H9 (cell line): ENCODE measurements around the gene AMDHD1. TPM values are rescaled to one million over a fixed set of nuclear protein-coding genes. Genes with fewer than 3 reads are reported as not detected.

Experiments used
- DNase-seq: peaks from one replicate; pipeline ENCODE4 v3.0.0-alpha.2; 2017
- H2AFZ ChIP-seq: one replicate; pipeline ENCODE4 v1.6.1; 2013; ENCODE audit warnings: mild to moderate bottlenecking, low read length, control low read depth, moderate library complexity
- H2AK5ac ChIP-seq: 2 replicates; pipeline ENCODE4 v1.6.1; 2013; ENCODE audit warnings: low read length, control low read depth, mixed read lengths; ENCODE audit not compliant: insufficient read length
- H2BK120ac ChIP-seq: one replicate; pipeline ENCODE4 v1.6.1; 2013; ENCODE audit warnings: low read depth, mild to moderate bottlenecking, low read length, control low read depth, inconsistent platforms; ENCODE audit not compliant: poor library complexity, severe bottlenecking
- H2BK12ac ChIP-seq: 2 replicates; pipeline ENCODE4 v1.6.1; 2013; ENCODE audit warnings: low read length, control low read depth, mixed read lengths, low read depth; ENCODE audit not compliant: insufficient read length
- H2BK15ac ChIP-seq: 2 replicates; pipeline ENCODE4 v1.6.1; 2013; ENCODE audit warnings: low read depth, low read length, control low read depth
- H2BK20ac ChIP-seq: one replicate; pipeline ENCODE4 v1.6.1; 2013; ENCODE audit warnings: low read depth, mild to moderate bottlenecking, low read length, control low read depth, inconsistent platforms; ENCODE audit not compliant: poor library complexity, severe bottlenecking
- H2BK5ac ChIP-seq: 2 replicates; pipeline ENCODE4 v1.6.1; 2013; ENCODE audit warnings: low read length, control low read depth, mixed read lengths; ENCODE audit not compliant: insufficient read length
- H3K14ac ChIP-seq: 2 replicates; pipeline ENCODE4 v1.6.1; 2013; ENCODE audit warnings: low read length, control low read depth; ENCODE audit not compliant: insufficient read depth
- H3K18ac ChIP-seq: 2 replicates; pipeline ENCODE4 v1.6.1; 2013; ENCODE audit warnings: low read depth, mild to moderate bottlenecking, mixed read lengths, low read length, control low read depth; ENCODE audit not compliant: insufficient read length
- H3K23ac ChIP-seq: 2 replicates; pipeline ENCODE4 v1.6.1; 2013; ENCODE audit warnings: low read length, control low read depth, mixed read lengths, low read depth; ENCODE audit not compliant: insufficient read length
- H3K23me2 ChIP-seq: 2 replicates; pipeline ENCODE4 v1.6.1; 2013; ENCODE audit warnings: low read depth, mild to moderate bottlenecking, mixed read lengths, low read length, control low read depth; ENCODE audit not compliant: insufficient read length, poor library complexity, severe bottlenecking
- H3K27ac ChIP-seq: 2 replicates; pipeline ENCODE4 v1.5.1; 2013; ENCODE audit warnings: low read length, control low read depth, mixed read lengths, low read depth; ENCODE audit not compliant: insufficient read length
- H3K27me3 ChIP-seq: 2 replicates; pipeline ENCODE4 v1.6.1; 2013; ENCODE audit warnings: low read length, control low read depth, inconsistent platforms; ENCODE audit not compliant: insufficient read depth
- H3K4ac ChIP-seq: 2 replicates; pipeline ENCODE4 v1.6.1; 2013; ENCODE audit warnings: low read depth, mild to moderate bottlenecking, control low read depth, inconsistent platforms, low read length, moderate library complexity
- H3K4me1 ChIP-seq: 2 replicates; pipeline ENCODE4 v1.6.1; 2013; ENCODE audit warnings: low read length, control low read depth, inconsistent platforms; ENCODE audit not compliant: insufficient read depth
- H3K4me2 ChIP-seq: 2 replicates; pipeline ENCODE4 v1.6.1; 2013; ENCODE audit warnings: low read length, control low read depth, mixed read lengths; ENCODE audit not compliant: insufficient read length, insufficient read depth
- H3K56ac ChIP-seq: 2 replicates; pipeline ENCODE4 v1.6.1; 2013; ENCODE audit warnings: low read depth, mild to moderate bottlenecking, mixed read lengths, low read length, control low read depth; ENCODE audit not compliant: insufficient read length
- H3K79me1 ChIP-seq: 2 replicates; pipeline ENCODE4 v1.6.1; 2013; ENCODE audit warnings: low read depth, mild to moderate bottlenecking, moderate library complexity, low read length, control low read depth, inconsistent platforms; ENCODE audit not compliant: insufficient read depth, poor library complexity, severe bottlenecking
- H3K79me2 ChIP-seq: 2 replicates; pipeline ENCODE4 v1.6.1; 2013; ENCODE audit warnings: low read length, control low read depth, inconsistent platforms; ENCODE audit not compliant: insufficient read depth
- H3K9ac ChIP-seq: 2 replicates; pipeline ENCODE4 v1.6.1; 2013; ENCODE audit warnings: low read length, control low read depth, mixed read lengths; ENCODE audit not compliant: insufficient read length; ENCODE audit errors: extremely low read depth
- H3K9me3 ChIP-seq: one replicate; pipeline ENCODE4 v1.6.1; 2013; ENCODE audit warnings: low read depth, low read length, inconsistent platforms; ENCODE audit not compliant: control insufficient read depth
- H3T11ph ChIP-seq: one replicate; pipeline ENCODE4 v1.6.1; 2013; ENCODE audit warnings: mild to moderate bottlenecking, low read length, control low read depth, inconsistent platforms
- H4K20me1 ChIP-seq: one replicate; pipeline ENCODE4 v1.6.1; 2013; ENCODE audit not compliant: control insufficient read depth, insufficient read length, insufficient read depth
- H4K5ac ChIP-seq: 2 replicates; pipeline ENCODE4 v1.6.1; 2013; ENCODE audit warnings: low read depth, mild to moderate bottlenecking, mixed read lengths, low read length, control low read depth; ENCODE audit not compliant: insufficient read length
- H4K8ac ChIP-seq: replicated peaks from 2 replicates; pipeline ENCODE4 v1.6.1; 2013; ENCODE audit warnings: low read length, control low read depth, mixed read lengths, low read depth; ENCODE audit not compliant: insufficient read length
- H4K91ac ChIP-seq: 2 replicates; pipeline ENCODE4 v1.6.1; 2013; ENCODE audit warnings: low read depth, mild to moderate bottlenecking, moderate library complexity, mixed read lengths, low read length, control low read depth; ENCODE audit not compliant: insufficient read length
- H3K27ac Mint-ChIP-seq, 3 experiments: 2 replicates in 2 of 3; 3 replicates in 1 of 3; pipeline ENCODE4 v1.8.0; 2020 to 2021; ENCODE audit warnings: mixed read lengths in 3 of 3, mild to moderate bottlenecking in 1 of 3, moderate library complexity in 1 of 3
- H3K27me3 Mint-ChIP-seq: 2 replicates; pipeline ENCODE4 v1.8.0; 2021; ENCODE audit warnings: low read depth, mild to moderate bottlenecking, moderate library complexity, mixed read lengths
- H3K36me3 Mint-ChIP-seq, 3 experiments: 2 replicates in 2 of 3; 3 replicates in 1 of 3; pipeline ENCODE4 v1.8.0; 2020 to 2021; ENCODE audit warnings: low read depth in 3 of 3, mixed read lengths in 3 of 3; ENCODE audit not compliant: insufficient read depth in 1 of 3
- H3K4me1 Mint-ChIP-seq, 2 experiments: 2 replicates each; pipeline ENCODE4 v1.8.0; 2020; ENCODE audit warnings: mixed read lengths in 2 of 2
- H3K4me3 Mint-ChIP-seq, 2 experiments: 2 replicates in 1 of 2; 3 replicates in 1 of 2; pipeline ENCODE4 v1.8.0; 2020 to 2021; ENCODE audit warnings: mild to moderate bottlenecking in 2 of 2, mixed read lengths in 2 of 2, moderate library complexity in 1 of 2
- H3K9me3 Mint-ChIP-seq, 2 experiments: 2 replicates in 1 of 2; 3 replicates in 1 of 2; pipeline ENCODE4 v1.8.0; 2020; ENCODE audit warnings: mild to moderate bottlenecking in 2 of 2, mixed read lengths in 2 of 2, moderate library complexity in 1 of 2
- WGBS: extraction: QIAGEN DNeasy Blood & Tissue Kit; methylation state at CpG from one replicate; pipeline ENCODE4 v1.1.7; 2013; ENCODE audit warnings: missing lambda C conversion rate, low lambda C conversion rate, mixed read lengths; ENCODE audit not compliant: insufficient read length; ENCODE audit errors: extremely low coverage; 5-methylcytosine and 5-hydroxymethylcytosine counted together
- total RNA-seq: library from RNA; stranded (reverse); gene quantifications from 2 replicates; pipeline ENCODE4 v1.2.1, GENCODE V29; 2021
- TF ChIP-seq, protein P1 (sequence below): fragments of 200-600 bp; sonication (generic); conservative IDR thresholded peaks from 3 replicates; pipeline ENCODE4 v1.8.0; 2021; ENCODE audit warnings: antibody characterized with exemption, mild to moderate bottlenecking

Gene AMDHD1
- total RNA-seq, 1 experiment from 2014 or later: 0.42 TPM

GRCh38 chr12:95989504-95990123, 46.5 kb downstream of the AMDHD1 start:
- Histone ChIP-seq H3K23ac (no peak overlapping the region), H3T11ph (no peak overlapping the region), H3K23me2 (no peaks in the 10 kb centered on the region), H3K14ac (no peak overlapping the region), H2BK120ac (no peak overlapping the region), H3K9ac (no peak overlapping the region), H3K18ac (no peak overlapping the region), H2AK5ac (no peak overlapping the region), H2BK5ac (no peak overlapping the region), H2BK15ac (no peak overlapping the region), H2BK20ac (no peak overlapping the region), H3K79me1 (no peaks in the 10 kb centered on the region), H3K79me2 (no peaks in the 10 kb centered on the region), H3K27me3 (no peaks in the 10 kb centered on the region), H4K5ac (no peak overlapping the region), H3K4me1 (peaks cover 8% of the 10 kb centered on the region; the same call in 1 of the 2 replicates), H4K20me1 (no peaks in the 10 kb centered on the region), H3K4ac (no peak overlapping the region), H2AFZ (no peak overlapping the region), H3K27ac (no peak overlapping the region), H3K56ac (no peak overlapping the region), H4K91ac (no peak overlapping the region), H3K4me2 (no peak overlapping the region), H4K8ac (no peak overlapping the region), H2BK12ac (no peak overlapping the region), H3K9me3 (no peaks in the 10 kb centered on the region)
- H3K4me3 Mint-ChIP-seq: no peak overlapping the region
- H3K9me3 Mint-ChIP-seq: no peaks in the 10 kb centered on the region
- TF ChIP-seq, protein P1, sequence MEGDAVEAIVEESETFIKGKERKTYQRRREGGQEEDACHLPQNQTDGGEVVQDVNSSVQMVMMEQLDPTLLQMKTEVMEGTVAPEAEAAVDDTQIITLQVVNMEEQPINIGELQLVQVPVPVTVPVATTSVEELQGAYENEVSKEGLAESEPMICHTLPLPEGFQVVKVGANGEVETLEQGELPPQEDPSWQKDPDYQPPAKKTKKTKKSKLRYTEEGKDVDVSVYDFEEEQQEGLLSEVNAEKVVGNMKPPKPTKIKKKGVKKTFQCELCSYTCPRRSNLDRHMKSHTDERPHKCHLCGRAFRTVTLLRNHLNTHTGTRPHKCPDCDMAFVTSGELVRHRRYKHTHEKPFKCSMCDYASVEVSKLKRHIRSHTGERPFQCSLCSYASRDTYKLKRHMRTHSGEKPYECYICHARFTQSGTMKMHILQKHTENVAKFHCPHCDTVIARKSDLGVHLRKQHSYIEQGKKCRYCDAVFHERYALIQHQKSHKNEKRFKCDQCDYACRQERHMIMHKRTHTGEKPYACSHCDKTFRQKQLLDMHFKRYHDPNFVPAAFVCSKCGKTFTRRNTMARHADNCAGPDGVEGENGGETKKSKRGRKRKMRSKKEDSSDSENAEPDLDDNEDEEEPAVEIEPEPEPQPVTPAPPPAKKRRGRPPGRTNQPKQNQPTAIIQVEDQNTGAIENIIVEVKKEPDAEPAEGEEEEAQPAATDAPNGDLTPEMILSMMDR: no peak
- no peak overlapping the region for H3K27ac Mint-ChIP-seq
- H3K4me1 Mint-ChIP-seq: peaks cover 34 to 35% of the 10 kb centered on the region in 2 experiments
- no peak for DNase-seq
- WGBS: no CpG with 5 or more reads among the region's 4 CpGs
- H3K27me3 Mint-ChIP-seq: peaks cover 6% of the 10 kb centered on the region
- H3K36me3 Mint-ChIP-seq: no peaks in the 10 kb centered on the region
